Caco-2 (cell line): ENCODE measurements around the gene ZNF311. TPM values are rescaled to one million over a fixed set of nuclear protein-coding genes. Genes with fewer than 3 reads are reported as not detected.
"Not testable (repeated sequence)": the region's sequence is repeated elsewhere in the genome, so short reads cannot be mapped to it uniquely, and the experiment has no call there.

Experiments used
- BruUV-seq: library from RNA; stranded (reverse); fragments of 400-500 nt; replicated peaks from 2 replicates; lab custom pipeline; 2021; lab: Mats Ljungman, UMichigan
- CTCF ChIA-PET: fragments of 300-600 bp; sonication (Branson Sonifier 250); formaldehyde crosslinking; loops from one replicate; lab custom pipeline; 2022; ENCODE audit warnings: antibody characterized with exemption; lab: Charles Lee
- POLR2A ChIA-PET: fragments of 300-600 bp; sonication (Branson Sonifier 250); formaldehyde crosslinking; loops from one replicate; lab custom pipeline; 2022; ENCODE audit warnings: antibody characterized with exemption; lab: Charles Lee
- DNase-seq, 2 experiments: peaks; one replicate each; pipeline versions ENCODE4 v3.0.0 to v3.0.0-alpha.2; 2020 to 2022
- H3K27me3 ChIP-seq: replicated peaks from 2 replicates; pipeline ENCODE4 v1.6.0; 2011; ENCODE audit warnings: low read length; ENCODE audit not compliant: control insufficient read depth, insufficient read depth
- H3K36me3 ChIP-seq: 2 replicates; pipeline ENCODE4 v1.5.1; 2011; ENCODE audit warnings: low read length; ENCODE audit not compliant: control insufficient read depth, insufficient read depth
- H3K4me1 ChIP-seq: fragments of 250-450 bp; sonication (Bioruptor Pico); 2 replicates; pipeline ENCODE4 v1.5.1; 2020; ENCODE audit warnings: mild to moderate bottlenecking
- H3K4me3 ChIP-seq: 2 replicates; pipeline ENCODE4 v1.5.1; 2011; ENCODE audit warnings: low read depth, mild to moderate bottlenecking, control low read depth, low read length
- H3K9me3 ChIP-seq: fragments of 250-450 bp; sonication (Bioruptor Pico); 2 replicates; pipeline ENCODE4 v1.5.1; 2020; ENCODE audit warnings: mild to moderate bottlenecking, moderate library complexity
- H3K27ac Mint-ChIP-seq: one replicate; pipeline ENCODE4 v1.8.0; 2022; ENCODE audit warnings: mixed read lengths; ENCODE audit not compliant: unreplicated experiment
- H3K27me3 Mint-ChIP-seq: one replicate; pipeline ENCODE4 v1.8.0; 2022; ENCODE audit warnings: mixed read lengths; ENCODE audit not compliant: insufficient read depth, unreplicated experiment
- H3K36me3 Mint-ChIP-seq: one replicate; pipeline ENCODE4 v1.8.0; 2022; ENCODE audit warnings: mild to moderate bottlenecking, mixed read lengths; ENCODE audit not compliant: insufficient read depth, unreplicated experiment
- H3K4me1 Mint-ChIP-seq: one replicate; pipeline ENCODE4 v1.8.0; 2022; ENCODE audit warnings: low read depth, mixed read lengths; ENCODE audit not compliant: unreplicated experiment
- H3K4me3 Mint-ChIP-seq: one replicate; pipeline ENCODE4 v1.8.0; 2022; ENCODE audit warnings: mild to moderate bottlenecking, moderate library complexity, mixed read lengths; ENCODE audit not compliant: unreplicated experiment
- H3K9me3 Mint-ChIP-seq: one replicate; pipeline ENCODE4 v1.8.0; 2022; ENCODE audit warnings: mixed read lengths; ENCODE audit not compliant: unreplicated experiment
- intact Hi-C: fragments of 100-400 bp; cut with micrococcal nuclease; formaldehyde crosslinking; loops from one replicate; pipeline ENCODE4 v1.10.0; 2022; ENCODE audit not compliant: unreplicated experiment
- total RNA-seq: library from RNA; stranded (reverse); gene quantifications from 2 replicates; pipeline ENCODE4 v1.2.3, GENCODE V29; 2022
- TF ChIP-seq, protein P1 (sequence below), 2 experiments: fragments of 200-600 bp in 1 of 2; IDR thresholded peaks; 1 replicate in 1 of 2; 2 replicates in 1 of 2; pipeline versions ENCODE4 v1.5.1 to v1.8.0; 2011 to 2022; ENCODE audit warnings: antibody characterized with exemption in 1 of 2, control low read depth in 1 of 2, inconsistent platforms in 1 of 2, low read depth in 1 of 2, low read length in 1 of 2, mild to moderate bottlenecking in 1 of 2, moderate library complexity in 1 of 2; ENCODE audit not compliant: insufficient read depth in 1 of 2, severe bottlenecking in 1 of 2, unreplicated experiment in 1 of 2

ZNF311 gene
- total RNA-seq, 1 experiment from 2014 or later = 2.9 TPM

DNA sequence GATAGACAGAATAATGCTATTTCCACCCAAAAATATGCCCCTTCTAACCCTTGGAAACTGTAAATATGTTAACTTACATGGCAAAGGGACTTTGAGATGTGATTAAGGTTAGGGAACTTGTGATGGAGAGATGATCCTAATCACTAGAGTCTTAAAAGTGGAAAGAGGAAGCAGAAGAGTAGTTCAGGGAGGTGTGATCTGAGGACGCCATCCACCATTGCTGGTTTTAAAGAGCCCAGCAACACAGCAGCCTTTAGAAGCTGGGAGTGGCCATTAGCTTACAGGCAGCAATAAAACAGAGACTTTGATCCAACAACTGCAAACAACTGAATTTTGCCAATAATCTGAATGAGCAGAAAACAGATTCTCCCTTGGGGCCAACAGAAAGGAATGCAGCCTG, 30.6 kb downstream of the ZNF311 start:
- Histone ChIP-seq H3K9me3 (no peaks in the 10 kb centered on the region), H3K27me3 (no peaks in the 10 kb centered on the region), H3K4me3 (no peak overlapping the region), H3K4me1 (peaks cover 5% of the 10 kb centered on the region; the same call in 1 of the 2 replicates), H3K36me3 (no peaks in the 10 kb centered on the region)
- Mint-ChIP-seq H3K27me3 (no peaks in the 10 kb centered on the region), H3K27ac (no peak overlapping the region), H3K4me3 (no peak overlapping the region), H3K9me3 (no peaks in the 10 kb centered on the region), H3K36me3 (no peaks in the 10 kb centered on the region), H3K4me1 (peaks cover 5% of the 10 kb centered on the region)
- no TSS peak for BruUV-seq
- intact Hi-C loops = no loop called here
- POLR2A ChIA-PET = no interaction called here
- TF ChIP-seq, protein P1, sequence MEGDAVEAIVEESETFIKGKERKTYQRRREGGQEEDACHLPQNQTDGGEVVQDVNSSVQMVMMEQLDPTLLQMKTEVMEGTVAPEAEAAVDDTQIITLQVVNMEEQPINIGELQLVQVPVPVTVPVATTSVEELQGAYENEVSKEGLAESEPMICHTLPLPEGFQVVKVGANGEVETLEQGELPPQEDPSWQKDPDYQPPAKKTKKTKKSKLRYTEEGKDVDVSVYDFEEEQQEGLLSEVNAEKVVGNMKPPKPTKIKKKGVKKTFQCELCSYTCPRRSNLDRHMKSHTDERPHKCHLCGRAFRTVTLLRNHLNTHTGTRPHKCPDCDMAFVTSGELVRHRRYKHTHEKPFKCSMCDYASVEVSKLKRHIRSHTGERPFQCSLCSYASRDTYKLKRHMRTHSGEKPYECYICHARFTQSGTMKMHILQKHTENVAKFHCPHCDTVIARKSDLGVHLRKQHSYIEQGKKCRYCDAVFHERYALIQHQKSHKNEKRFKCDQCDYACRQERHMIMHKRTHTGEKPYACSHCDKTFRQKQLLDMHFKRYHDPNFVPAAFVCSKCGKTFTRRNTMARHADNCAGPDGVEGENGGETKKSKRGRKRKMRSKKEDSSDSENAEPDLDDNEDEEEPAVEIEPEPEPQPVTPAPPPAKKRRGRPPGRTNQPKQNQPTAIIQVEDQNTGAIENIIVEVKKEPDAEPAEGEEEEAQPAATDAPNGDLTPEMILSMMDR (IDR thresholded peaks at IDR 0.05; ENCODE audit: insufficient read depth in 1 of 2, low read depth in 1 of 2, low read length in 1 of 2, severe bottlenecking in 1 of 2, unreplicated experiment in 1 of 2) = no peak
- DNase-seq = no peak
- CTCF ChIA-PET = interaction anchor here (0.7 kb wide), 1 partner anchor 50 kb away, joined by 3 read pairs; no protein-coding TSS in a partner anchor

DNA sequence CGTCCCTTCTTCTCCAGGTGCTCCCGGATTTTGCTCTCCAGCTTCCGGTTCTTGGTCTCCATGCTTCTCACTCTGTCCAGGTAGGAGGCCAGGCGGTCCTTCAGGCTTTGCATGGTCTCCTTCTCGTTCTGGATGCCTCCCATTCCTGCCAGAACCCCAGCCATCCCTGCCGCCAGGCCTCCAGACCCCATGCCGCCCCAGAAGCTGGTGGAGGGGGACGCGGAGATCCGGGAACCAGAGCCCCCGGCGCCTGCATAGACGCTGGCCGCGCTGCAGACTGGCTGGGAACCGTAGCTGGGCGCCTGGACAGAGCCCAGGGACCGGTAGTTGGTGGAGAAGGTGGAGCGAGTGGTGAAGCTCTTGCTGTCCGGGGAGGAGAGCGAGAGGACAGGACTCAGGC, 35.1 kb downstream of the ZNF311 start:
- BruUV-seq, POLR2A ChIA-PET, intact Hi-C loops: not testable (repeated sequence)

DNA sequence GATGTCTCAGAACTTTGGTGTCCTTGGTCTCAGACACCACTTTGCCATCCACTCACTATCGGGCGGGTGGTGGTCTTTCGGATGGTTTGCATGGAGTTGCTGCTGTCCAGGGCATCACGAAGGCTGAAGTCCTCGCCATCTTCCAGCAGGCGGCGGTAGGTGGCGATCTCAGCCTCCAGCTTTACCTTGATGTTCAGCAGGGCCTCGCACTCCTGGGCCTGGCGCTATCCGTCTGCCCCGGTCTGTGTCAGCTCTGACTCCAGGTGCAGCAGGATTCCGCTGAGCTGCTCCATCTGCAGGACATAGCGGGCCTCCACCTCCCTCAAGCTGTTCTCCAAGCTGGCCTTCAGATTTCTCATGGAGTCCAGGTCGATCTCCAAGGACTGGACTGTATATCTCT, 36.0 kb downstream of the ZNF311 start:
- Histone ChIP-seq H3K4me3 (no peak overlapping the region), H3K4me1 (0 out of 2 replicates have a peak, but pooled peaks cover under 1% of the 10 kb centered on the region), H3K36me3 (no peaks in the 10 kb centered on the region), H3K9me3 (peaks cover 4% of the 10 kb centered on the region; the same call in 1 of the 2 replicates), H3K27me3 (no peaks in the 10 kb centered on the region)
- no peak for DNase-seq
- CTCF ChIA-PET = no interaction called here
- H3K4me3 Mint-ChIP-seq = no peak overlapping the region
- no peaks in the 10 kb centered on the region for H3K4me1 Mint-ChIP-seq
- H3K9me3 Mint-ChIP-seq = peaks cover 27% of the 10 kb centered on the region
- H3K27me3 Mint-ChIP-seq = peaks cover 2% of the 10 kb centered on the region
- H3K36me3 Mint-ChIP-seq = no peaks in the 10 kb centered on the region
- BruUV-seq = no TSS peak
- TF ChIP-seq, protein P1 (IDR thresholded peaks at IDR 0.05; ENCODE audit: insufficient read depth in 1 of 2, low read depth in 1 of 2, low read length in 1 of 2, severe bottlenecking in 1 of 2, unreplicated experiment in 1 of 2) = no peak
- POLR2A ChIA-PET = no interaction called here
- intact Hi-C loops = no loop called here
- no peak overlapping the region for H3K27ac Mint-ChIP-seq

More for the DNA sequence above, 35.1 kb downstream of the ZNF311 start:
- H3K27me3 Mint-ChIP-seq, H3K27ac Mint-ChIP-seq, DNase-seq, H3K36me3 Mint-ChIP-seq, H3K4me1 ChIP-seq, H3K4me3 ChIP-seq, CTCF ChIA-PET, H3K4me1 Mint-ChIP-seq, H3K36me3 ChIP-seq, H3K4me3 Mint-ChIP-seq, H3K9me3 ChIP-seq, H3K27me3 ChIP-seq: not testable (repeated sequence)
- peaks cover 24% of the 10 kb centered on the region for H3K9me3 Mint-ChIP-seq
